NCI-H345 treated with DMSO at 0.1 percent for 48 hours (cell line): ENCODE measurements around the gene RO60.

Experiments used
- DNase-seq: peaks from one replicate; lab custom pipeline; 2025; ENCODE audit not compliant: unreplicated experiment; lab: John Stamatoyannopoulos, UW

Gene RO60

GRCh38 chr1:193060406-193060805 lies 994 bp downstream of the RO60 start:
- no peak for DNase-seq

GRCh38 chr1:193060938-193061337 lies 1.5 kb downstream of the RO60 start:
- DNase-seq, result no peak

- DNase-seq, result no peak
These were observed 3.5 kb downstream of the RO60 start for GRCh38 chr1:193062698-193063463.

DNA sequence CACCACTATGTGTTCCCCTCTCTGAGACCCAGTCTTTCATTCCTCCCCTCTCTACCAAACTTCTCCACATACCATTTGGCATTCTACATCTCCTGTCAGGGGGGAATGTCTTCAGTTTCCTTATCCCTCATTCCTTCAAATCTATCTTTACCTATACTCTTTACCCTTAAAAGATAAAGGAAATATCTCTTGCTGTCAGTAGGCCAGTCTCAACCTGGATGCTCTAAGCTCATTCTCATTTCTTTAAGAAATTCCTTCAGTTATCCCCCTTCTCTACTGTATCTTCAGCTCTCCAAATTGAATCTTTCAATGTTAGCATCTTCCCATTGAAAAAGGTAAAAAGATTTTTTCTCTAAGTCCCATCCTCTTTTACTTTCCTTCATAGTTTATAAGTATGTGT lies 6.5 kb downstream of the RO60 start:
- no peak for DNase-seq

DNA sequence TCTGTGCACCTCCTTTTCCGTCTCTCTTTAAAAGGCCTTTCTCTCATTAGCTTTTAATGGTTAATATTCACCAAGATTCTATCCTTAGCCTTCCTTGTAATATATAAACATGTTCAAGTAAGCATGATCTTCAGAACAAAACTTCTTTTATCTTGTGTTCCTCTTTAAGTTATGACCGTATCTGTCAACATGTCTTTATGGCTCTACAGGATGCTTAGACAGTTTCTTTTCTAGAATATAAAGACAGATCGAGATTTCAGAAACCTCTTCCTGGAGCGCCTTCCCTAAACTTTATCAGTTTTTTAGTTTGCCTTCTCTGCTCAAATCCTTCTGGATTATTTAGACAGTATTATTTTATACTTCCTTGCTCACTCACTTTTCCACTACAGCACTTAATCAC lies 7.2 kb downstream of the RO60 start:
- no peak for DNase-seq

DNA sequence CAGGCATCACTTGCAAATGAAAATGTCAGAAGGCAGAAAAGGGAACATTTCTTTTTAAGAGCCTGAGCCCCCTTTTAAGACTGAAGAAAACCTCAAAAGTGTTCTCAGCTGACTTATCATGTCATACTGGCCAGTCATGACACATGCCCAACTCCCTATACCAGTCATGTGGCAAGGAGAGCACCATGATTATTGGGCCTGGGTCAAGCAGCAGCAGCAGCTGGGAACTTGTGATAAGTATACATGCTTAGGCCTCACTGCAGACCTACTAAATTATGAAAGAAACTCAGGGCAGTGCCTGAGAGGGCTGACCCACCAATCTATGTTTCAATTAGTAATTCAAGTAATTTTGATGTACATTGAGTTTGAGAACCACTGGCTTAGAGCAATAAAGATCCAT lies 8.6 kb downstream of the RO60 start:
- no peak for DNase-seq

DNA sequence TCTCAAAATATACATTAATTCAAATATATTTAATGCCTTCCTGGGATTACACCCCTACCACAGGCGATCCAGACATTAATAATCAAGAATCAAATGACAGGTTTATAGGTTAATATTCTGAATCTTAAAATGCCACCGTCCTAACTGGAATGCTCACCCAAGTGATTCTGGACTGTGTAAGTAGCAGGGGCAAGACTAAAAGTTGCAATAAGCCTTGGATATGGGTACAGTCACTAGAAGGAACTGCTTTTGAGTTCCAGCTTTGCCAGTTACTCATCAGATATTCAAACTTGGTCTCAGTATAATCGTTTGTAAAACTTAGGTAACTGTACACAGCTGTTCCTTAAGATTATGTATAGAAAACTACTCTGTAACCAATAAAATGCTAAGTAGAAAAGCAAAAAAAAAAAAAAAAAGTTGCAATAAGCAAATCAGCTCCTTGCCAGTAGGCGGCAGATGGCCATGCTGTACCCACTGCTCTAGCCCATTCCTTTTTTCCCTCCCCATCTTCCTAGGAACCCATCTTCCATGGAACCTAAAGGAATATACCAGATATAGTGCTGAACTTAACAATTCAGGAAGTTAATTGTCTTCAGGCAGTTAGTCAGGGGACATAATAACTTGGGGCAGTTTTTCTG lies 10.5 kb downstream of the RO60 start:
- DNase-seq, result no peak

GRCh38 chr1:193070386-193070753 lies 11.0 kb downstream of the RO60 start:
- no peak for DNase-seq

DNA sequence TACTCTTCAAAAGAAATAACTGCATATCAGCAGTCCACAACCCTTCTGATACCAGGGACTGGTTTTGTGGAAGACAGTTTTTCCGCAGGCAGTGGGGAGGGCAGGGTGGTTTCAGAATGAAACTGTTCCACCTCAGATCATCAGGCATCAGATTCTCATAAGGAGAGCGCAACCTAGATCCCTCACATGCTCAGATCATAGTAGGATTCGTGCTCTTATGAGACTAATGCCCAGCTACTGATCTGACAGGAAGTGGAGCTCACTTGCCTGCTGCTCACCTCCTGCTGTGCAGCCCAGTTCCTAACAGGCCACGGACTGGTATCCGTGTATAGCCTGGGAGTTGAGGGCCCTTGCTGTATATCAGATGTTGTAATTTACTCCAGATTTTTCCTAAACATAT lies 11.5 kb downstream of the RO60 start:
- no peak for DNase-seq

DNA sequence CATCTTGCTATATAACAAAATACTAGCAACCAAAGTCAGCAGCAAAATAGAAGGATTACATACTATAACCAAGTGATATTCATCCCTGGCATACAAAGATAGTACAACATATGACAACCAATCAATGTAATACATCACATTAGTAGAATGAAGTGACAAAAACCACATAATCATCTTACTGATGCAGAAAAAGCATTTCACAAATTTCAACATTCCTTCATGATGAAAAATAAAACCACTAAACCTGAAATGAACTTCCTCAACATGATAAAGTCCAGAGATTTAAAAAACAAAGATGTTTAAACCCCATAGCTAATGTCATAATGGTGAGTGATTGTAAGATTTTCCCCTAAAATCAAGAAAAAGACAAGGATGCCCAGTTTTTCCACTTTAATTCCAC lies 18.6 kb downstream of the RO60 start:
- no peak for DNase-seq

DNA sequence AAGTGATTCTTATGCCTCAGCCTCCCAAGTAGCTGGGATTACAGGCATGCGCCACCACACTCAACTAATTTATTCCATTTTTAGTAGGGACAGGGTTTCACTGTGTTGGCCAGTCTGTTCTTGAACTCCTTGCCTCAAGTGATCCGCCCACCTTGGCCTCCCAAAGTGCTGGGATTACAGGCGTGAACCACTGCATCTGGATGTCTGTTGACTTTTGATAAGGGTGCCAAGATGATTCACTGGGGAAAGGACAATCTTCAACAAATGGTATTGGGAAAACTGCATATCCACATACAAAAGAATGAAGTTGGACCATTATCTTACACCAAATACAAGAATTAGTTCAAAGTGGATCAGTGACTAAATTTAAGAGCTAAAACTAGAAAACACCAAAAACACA lies 19.8 kb downstream of the RO60 start:
- no peak for DNase-seq

GRCh38 chr1:193083365-193084088 lies 24.1 kb downstream of the RO60 start:
- no peak for DNase-seq

- DNase-seq, result no peak
These were observed 25.9 kb downstream of the RO60 start for GRCh38 chr1:193085263-193085662.

DNA sequence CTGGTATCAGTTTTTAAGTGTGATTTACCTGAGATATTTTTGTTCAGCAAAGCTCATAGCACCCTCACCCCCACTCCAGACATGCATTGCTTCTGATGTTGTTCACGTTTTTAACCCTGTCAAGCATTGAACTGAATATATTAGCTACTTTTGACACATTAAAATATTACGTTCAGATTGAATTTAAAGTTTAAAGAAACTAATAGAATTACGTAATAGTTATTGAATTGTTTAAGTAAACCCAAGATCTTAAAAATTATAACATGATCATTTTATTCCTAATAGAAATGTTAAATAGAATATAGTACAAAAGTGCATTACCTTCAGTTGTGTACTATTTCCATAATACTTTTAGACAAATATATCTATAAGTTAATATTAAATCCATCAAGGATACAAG lies 26.9 kb downstream of the RO60 start:
- no peak for DNase-seq

GRCh38 chr1:193087893-193088292 lies 28.5 kb downstream of the RO60 start:
- no peak for DNase-seq

DNA sequence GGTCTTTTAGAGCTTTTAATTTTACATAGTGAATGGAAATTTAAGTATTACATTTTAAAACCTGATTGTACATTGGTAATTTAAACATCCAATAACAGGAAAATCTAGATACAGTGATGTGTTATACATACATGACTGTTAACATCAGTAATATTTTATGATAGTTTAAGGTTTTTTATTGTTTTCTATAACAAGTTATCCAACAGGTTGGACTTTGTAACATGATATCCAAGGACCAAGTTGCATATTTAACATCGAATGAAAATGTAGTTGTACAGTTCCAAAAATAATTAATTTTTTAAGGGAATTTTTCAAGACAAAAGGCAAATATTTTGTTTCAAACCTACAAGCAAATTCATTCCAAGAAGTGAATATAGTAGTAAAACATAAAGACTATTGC lies 31.5 kb downstream of the RO60 start:
- DNase-seq, result no peak

- no peak for DNase-seq
These were observed 34.7 kb downstream of the RO60 start for GRCh38 chr1:193094112-193094511.

DNA sequence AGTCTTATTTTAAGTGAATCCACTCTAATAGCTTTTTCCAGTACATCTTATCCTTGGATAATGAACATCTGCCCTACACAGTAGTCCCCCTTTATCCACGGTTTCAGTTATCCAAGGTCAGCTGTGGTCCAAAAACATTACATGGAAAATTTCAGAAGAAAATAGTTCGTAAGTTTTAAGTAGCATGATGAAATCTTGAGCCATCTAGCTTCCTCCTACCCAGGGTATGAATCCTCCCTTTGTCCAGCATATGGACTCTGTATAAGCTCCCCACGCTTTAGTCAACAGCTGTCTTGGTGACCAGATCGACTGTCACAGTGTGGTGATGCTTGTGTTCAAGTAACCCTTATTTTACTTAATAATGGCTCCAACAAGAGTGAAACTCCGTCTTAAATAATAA lies 43.2 kb downstream of the RO60 start:
- no peak for DNase-seq

GRCh38 chr1:193103759-193104501 lies 44.5 kb downstream of the RO60 start:
- DNase-seq, result no peak

DNA sequence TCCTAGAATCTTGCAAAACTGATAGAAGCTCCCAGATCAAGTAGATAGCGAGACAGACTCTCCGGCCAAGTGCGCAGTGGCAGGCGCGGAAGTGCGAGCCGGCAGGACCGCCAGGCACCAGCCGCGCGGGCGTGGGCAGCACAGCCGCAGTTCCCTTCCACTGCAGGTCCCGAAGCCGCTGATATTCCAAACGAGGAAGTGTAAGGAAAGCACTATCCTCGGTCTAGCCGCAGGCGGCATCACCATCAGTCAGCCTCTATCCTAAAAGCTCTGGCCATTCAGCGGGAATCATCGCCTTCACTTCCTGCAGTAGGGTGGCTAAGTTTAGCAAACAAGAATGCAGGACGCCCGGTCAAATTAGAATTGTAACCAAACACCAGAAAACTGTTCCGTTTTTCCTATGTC lies 45.1 kb downstream of the RO60 start:
- no peak for DNase-seq
